ENCODE measurements around the gene LAGE3.

LAGE3 gene

GRCh38 chrX:154452823-154453222 lies 26.3 kb downstream of the LAGE3 start:
- no peak for DNase-seq

- no peak for DNase-seq
Observed at GRCh38 chrX:154450312-154450711, 28.8 kb downstream of the LAGE3 start.

DNA sequence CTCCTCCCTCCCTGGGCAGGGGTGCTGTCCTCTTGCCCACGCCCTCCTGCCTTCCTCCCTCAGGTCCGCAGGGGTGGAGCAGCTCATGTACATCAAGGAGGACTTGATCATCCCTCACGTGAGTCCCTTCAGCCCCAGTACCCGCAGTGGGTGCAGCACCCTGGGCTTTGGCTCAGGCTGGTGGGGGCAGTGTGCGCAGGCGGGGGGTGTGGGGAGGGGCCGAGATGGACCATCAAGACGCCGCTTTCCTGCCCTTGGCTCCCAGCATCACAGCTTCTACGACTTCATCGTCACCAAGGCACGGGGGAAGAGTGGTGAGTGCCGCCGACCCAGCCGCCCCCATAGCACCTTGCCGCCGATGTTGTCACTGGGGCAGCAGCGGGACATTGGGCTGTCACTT lies 29.5 kb downstream of the LAGE3 start:
- no peak for DNase-seq

GRCh38 chrX:154448484-154448883 lies 30.6 kb downstream of the LAGE3 start:
- no peak for DNase-seq

- DNase-seq, result no peak
Observed at GRCh38 chrX:154446430-154446829, 32.7 kb downstream of the LAGE3 start.

- DNase-seq, result no peak
Observed at GRCh38 chrX:154445776-154446175, 33.3 kb downstream of the LAGE3 start.

GRCh38 chrX:154444755-154445246 lies 34.3 kb downstream of the LAGE3 start:
- DNase-seq, result no peak

GRCh38 chrX:154443992-154444754 lies 34.9 kb downstream of the LAGE3 start, which contains the start of gene FAM50A:
FAM50A (plus strand) TSS chrX:154444141; CDS start chrX:154444236, 95 bp downstream.
- peak; percentile 76 for DNase-seq

- no peak for DNase-seq
Observed at GRCh38 chrX:154443479-154443910, 35.6 kb downstream of the LAGE3 start.

DNA sequence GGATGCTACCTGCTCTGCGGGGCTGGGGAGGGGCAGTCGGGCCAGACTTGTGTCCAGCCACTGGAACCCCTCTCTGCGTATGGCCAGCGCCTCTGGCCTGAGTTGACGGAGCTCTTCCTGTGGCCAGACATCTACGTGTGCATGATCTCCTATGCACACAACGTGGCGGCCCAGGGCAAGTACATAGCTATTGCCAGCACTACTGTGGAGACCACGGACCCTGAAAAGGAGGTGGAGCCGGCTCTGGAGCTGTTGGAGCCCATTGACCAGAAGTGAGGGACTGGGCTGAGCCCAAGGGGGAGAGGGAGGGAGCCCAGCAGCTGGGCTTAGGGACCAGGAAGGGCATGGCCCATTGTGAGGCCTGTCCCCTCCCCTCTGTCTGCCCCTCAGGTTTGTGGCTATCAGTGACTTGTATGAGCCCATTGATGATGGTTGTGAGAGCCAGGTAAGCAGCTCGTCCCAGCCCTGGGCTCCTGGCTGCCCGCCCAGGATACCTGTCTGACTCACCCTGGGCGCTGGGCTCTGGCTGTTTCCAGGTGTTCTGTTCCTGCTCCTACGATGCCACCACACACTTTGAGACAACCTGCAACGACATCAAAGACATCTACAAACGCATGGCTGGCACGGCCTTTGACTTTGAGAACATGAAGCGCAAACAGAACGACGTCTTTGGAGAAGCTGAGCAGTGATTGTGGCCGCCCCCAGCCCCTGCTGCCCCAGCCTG lies 36.9 kb downstream of the LAGE3 start:
- DNase-seq, result no peak

DNA sequence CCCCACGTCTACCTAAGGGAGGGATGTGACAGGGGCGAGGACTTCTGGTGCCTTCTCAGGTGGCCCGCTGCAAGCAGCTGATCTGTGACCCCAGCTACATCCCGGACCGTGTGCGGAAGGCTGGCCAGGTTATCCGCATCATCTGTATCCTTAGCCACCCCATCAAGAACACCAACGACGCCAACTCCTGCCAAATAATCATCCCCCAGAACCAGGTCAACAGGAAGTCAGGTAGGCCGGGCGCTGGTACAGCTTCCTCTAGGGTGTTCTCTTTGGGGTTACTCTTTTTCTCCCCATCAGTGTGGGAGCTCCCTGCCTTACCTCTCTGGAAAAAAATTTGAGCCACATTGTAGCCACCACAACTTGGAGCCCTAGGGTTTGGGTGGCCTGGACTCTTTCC lies 37.5 kb downstream of the LAGE3 start:
- no peak for DNase-seq

DNA sequence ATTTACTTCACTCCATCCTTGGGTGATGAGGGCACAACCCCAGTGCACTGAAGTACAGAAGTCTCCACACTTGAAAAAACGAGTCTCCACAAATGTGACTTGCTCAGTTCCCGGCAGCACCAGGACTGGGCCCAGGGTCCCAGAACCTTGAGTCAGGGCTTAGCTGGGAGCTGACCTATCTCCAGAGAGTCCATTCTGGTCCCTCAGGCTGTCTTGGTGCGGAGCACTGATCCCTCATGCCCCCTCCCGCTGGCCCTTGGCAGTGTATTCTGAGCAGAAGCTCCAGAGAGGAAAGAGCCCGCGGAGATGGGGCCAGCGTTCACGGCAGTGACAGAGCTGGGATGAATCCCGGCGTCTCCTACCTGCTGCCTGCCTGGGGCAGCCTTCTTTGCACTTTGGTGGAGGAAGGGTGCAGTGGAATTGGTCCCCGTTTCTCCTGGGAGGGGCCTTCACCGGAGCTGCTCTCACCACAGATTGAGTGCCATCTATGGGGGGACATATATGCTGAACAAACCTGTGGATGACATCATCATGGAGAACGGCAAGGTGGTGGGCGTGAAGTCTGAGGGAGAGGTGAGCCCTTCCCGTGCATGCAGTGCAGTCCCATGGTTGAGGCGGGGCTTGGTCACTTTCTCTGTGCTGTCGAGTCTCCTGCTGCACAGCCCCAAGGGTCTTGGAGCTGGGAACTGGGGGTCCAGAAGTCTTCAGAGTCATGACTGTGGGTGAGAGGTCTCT lies 38.3 kb downstream of the LAGE3 start:
- no peak for DNase-seq

DNA sequence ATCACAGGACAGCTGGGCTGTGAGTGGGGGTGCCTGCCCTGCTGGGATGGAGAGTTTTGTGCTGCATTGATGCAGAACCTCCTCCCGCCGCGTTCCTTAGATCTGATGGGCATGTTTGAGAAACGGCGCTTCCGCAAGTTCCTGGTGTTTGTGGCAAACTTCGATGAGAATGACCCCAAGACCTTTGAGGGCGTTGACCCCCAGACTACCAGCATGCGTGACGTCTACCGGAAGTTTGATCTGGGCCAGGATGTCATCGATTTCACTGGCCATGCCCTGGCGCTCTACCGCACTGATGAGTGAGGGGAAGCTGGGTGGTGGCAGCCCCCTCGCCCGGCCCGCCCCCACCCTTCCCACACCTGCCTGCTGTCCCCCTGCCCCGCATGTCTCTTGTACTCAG lies 39.2 kb downstream of the LAGE3 start:
- no peak for DNase-seq

GRCh38 chrX:154437971-154438893 lies 40.8 kb downstream of the LAGE3 start:
- no peak for DNase-seq

- peak; percentile 50 for DNase-seq
Observed at GRCh38 chrX:154436983-154437752, 41.9 kb downstream of the LAGE3 start, which contains the start of gene GDI1. GDI1 (plus strand) TSS chrX:154437154; CDS start chrX:154437255, 101 bp downstream.

- DNase-seq, result peak; percentile 57
Observed at GRCh38 chrX:154436374-154436982, 42.6 kb downstream of the LAGE3 start.

- no peak for DNase-seq
Observed at GRCh38 chrX:154435171-154435733, 43.8 kb downstream of the LAGE3 start.

DNA sequence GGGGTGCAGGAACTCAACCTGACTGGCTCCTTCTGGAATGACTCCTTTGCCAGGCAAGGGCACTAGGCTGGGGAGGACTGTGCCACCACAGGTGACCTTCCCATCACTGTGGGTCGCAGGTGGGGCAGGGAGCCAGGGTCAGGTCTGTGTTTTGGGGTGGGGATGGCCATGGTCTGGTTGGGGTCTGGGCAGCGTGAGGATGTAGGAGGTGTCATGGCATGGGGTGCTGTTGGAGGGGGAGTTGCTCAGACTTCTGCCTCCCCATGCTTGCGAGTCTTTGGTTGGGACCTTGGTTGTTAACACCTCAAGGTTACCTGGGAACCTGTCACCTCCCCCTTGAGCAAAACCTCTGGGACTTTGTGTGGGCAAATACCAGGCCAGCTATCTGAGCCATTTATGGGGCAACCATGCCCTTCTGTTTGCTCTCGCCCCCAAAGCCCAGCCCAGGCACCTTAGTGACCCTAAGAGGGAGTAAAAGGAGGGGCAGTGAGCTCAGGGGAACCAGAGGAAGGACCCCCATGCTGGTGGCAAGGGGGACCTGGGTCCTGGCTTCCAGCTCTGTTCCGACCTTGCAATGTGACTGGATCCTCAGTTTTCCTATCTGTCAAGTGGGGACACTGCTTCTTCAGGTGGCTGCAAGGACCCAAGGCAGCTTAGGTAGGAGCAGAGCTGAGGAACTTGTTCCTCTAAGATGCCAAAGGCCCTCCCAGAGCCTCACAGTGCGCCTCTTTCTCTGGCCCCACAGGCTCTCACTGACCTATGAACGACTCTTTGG lies 44.5 kb downstream of the LAGE3 start:
- no peak for DNase-seq

DNA sequence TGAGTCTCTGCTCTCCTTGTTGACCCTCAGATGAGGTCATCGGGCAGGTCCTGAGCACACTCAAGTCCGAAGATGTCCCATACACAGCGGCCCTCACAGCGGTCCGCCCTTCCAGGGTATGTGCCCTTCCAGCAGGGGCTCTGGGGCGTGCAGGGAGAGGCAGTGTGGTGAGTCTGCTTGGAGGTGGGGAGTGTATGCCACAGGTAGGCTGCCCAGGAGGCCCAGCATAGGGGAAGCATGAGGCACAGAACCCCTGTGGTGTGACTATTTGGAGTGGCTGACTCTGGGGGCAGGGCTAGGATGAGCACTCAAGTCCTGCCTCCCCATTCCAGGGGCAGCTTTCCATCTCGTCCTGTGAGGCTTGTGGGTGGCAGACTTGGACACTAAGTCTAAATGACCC lies 45.5 kb downstream of the LAGE3 start:
- DNase-seq, result no peak

GRCh38 chrX:154432210-154432609 lies 46.9 kb downstream of the LAGE3 start:
- DNase-seq, result no peak
